GM19324 (cell line): ENCODE results near the gene FGF2.
"Not testable (repeated sequence)": the region's sequence is repeated elsewhere in the genome, so short reads cannot be mapped to it uniquely, and the experiment has no call there.

ENCODE experiments used
- ATAC-seq: cut with Tn5 transposase; IDR thresholded peaks from one replicate; pipeline ENCODE4 v1.9.1; 2021; ENCODE audit warnings: mild to moderate bottlenecking, moderate library complexity; ENCODE audit not compliant: unreplicated experiment, low FRiP score

Gene FGF2

DNA sequence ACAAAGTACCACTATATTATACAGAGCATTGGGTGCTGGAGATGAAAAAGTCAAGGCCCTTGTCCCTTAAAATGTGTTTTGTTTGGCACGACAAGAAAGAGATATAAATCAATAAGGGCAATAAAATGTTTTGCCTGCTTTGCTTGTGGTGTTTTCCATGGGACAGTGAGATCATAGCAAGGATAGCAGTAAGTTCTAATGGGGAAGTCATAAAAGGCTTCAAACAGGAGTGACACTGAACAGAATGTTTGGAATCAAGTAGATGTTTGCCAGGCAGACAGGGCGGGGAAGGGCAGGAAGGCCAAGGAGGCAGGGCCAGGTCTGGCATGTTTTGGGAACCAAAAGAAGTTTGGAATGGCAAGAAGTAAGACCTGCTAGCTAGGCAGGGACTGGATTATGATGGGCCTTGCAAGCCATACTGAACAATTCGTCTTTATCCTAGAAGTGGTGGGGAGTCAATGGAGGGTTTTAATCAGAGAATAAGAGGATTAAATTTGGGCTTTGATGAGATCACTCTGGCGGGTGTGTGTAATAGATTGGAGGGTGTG is 16.4 kb downstream of the FGF2 start:
- no peak for ATAC-seq

DNA sequence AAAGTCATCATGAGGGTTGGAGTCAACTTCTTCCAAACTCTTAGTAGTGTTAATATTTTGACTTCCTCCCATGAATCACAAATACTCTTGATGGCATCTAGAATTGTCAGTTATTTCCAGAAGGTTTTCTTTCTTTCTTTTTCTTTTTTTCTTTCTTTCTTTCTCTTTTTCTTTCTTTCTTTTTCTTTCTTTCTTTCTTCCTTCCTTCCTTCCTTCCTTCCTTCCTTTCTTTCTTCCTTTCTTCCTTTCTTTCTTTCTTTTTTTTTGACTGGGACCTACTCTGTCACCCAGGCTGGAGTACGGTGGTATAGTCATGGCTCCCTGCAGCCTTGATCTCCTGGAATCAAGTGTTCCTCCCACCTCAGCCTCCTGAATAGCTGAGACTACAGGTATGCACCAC is 17.8 kb downstream of the FGF2 start:
- ATAC-seq: not testable (repeated sequence)

DNA sequence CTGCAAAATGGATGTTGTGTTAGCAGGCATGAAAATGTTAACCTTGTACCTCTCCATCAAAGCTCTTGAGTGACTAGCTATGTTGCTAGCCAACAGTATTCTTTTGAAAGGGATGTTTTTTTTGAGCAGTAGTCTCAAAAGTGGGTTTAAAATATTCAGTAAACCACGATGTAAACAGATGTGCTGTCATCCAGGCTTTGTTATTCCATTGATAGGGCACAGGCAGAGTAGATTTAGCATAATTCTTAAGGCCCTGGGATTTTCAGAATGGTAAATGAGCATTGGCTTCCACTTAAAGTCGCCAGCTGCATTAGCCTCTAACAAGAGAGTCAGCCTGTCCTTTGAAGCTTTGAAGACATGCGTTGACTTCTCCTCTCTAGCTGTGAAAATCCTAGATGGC is 18.4 kb downstream of the FGF2 start:
- no peak for ATAC-seq

DNA sequence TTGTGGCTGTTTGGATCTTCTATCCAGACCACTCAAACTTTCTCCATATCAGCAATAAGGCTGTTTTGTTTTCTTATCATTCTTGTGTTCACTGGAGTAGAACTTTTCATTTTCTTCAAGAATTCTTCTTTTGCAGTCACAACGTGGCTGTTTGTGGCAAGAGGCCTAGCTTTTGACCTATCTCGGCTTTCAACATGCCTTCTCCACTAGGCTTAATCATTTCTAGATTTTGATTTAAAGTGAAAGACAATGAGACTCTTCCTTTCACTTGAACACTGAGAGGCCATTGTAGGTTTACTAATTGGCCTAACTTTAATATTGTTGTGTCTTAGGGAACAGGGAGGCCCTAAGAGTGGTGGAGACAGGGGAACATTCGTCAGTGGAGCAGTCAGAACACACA is 19.1 kb downstream of the FGF2 start:
- no peak for ATAC-seq

DNA sequence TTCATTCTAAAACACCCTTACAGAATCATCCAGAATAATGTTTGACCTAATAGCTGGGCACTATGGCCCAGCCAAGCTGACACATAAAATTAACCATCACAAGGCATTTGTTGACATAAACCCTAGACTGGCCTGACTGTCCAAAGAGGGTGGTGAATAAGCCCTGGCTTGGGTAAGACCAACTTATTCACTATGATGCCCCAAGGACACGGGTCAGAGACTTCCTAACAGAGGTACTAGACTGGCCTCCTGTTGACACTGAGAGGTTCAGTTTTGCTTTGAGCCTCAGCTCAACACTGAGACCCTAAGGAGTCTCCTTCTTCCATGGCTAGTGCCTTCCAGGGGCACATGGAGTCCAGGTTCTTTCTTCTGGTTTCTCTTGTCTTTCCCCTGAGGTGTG is 21.3 kb downstream of the FGF2 start:
- no peak for ATAC-seq

DNA sequence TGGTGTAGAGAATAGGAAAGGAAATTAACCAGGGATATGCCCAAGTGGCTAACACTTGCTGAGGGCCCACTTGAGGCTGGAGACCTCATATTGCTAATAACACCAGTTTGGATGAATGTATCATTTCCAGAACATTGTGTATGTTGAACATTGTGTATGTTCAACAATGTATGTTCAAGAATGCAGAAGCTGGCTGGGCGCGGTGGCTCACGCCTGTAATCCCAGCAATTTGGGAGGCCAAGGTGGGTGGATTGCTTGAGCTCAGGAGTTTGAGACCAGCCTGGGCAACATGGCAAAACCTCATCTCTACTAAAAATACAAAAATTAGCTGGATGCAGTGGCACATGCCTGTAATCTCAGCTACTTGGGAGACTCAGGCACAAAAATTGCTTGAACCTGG is 23.2 kb downstream of the FGF2 start:
- ATAC-seq: not testable (repeated sequence)

DNA sequence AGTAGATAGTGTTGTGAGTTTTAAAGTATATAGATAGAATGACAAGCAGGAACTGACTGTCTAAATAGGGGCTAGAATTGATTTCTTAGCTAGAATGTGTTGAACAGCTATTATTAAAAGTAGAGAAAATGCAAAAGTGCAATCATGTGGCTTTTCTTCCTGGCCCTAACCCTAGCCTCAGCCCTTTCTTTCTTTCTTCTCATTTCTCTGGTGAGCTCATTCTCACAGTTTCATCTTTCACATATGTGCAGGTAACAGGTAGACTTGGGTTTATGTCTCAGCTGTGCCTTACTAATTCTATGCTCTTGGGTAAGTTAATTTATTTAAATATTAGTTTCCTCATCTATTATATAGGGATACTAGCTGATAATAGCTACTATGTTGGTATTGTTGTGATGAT is 24.9 kb downstream of the FGF2 start:
- ATAC-seq: no peak

DNA sequence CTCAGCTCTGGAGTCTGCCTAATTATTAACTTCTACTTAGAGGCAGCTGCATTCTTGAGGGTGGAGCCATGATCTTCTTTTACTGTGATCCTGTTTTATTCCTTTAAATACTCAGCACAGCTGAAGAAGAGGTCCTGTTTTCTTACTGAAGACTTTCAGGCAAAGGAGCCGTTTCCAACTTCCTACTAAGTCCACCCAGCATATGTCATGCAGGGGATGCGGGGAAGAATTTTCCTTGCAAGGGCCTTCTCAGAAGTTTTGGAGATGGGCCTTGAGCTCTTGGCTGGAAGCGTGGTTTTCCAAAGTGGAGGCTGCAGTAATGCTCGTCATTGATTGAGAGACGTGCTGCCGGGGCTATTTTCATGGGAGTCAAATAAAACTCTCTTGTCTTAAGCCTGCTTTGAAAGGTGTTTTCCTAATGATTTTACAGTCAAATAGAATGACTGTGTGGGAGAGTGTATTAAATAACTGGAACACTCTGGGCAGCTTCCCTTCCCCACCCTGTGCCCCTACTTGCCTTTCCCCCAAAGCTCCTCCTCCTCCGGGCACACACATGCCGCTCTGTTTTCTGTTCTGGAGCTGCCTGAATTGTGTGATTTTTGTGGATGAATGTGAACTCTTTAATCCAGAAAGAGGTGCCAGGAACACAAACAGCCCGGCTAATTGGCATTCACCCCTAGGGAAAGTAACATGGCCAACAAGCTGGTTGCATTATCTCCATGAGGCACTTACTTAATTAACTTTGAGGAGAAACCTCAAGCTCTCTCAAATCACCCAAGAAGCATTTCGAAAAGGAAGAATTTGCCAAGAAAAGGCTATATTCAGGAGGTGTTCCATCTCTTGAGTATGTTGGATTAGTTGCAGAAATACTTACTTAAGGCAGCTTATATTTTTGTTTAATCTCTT is 28.1 kb downstream of the FGF2 start:
- ATAC-seq: no peak

DNA sequence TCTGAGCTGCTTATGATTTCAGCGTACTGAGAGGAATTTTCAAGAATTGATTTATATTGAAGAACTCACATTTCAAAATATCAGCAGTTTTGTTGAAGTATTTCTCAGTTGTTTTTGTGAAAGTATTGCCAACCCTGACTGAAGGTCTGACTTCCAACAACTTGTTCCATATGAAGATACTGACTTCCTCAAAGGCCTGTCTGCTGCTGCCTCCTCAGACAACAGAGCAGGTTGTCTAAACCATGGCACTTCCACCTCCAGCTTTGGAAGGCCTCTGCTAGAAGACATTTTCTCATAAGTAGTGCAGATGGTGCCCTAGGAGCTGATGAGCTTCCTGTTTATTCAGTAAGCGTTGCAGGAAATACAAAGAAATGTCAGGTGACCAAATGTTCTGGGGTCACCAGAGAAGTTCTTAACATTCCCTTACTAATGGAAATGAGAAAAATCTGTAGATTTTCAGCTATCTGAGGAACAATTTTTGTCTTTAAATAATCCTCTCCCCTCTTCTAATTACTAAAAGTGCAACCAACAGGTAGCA is 28.8 kb downstream of the FGF2 start:
- ATAC-seq: no peak

DNA sequence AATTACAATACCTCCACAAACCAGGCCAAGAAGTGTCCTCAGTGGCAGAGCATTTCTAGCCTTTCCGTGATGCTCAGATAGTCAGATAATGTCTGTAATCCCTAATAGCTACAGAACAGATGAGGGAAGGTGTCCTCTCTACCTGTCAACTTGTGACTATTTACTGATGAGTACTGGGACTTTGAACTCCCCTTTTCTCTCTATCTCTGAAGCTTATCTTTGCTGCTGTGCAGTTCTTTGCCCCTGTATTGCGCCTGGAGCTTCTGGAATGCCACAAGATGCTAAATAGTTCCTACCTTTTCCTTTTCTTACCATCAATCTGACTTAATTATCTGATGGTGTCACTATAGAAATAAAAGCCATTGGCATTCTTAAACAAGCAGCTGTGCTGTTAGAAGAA is 30.5 kb downstream of the FGF2 start:
- ATAC-seq: no peak

DNA sequence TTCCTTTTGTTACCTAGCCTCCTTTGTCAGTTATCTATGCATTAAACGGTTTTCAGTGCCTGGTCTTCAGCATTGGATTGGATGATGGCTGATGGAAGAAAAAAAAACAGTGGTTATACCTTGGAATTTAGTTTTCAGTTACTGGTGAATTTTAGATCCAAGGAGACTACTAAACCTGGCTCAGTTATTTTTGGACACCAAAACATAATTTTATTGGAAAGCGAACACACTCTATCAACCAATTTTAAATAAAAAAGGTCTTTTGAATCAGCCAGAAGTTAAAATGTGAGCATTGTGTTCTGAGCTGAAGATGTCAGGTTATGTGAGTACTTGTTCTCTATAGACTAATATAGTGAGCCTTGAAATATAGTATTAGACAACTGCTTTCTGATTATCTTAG is 32.1 kb downstream of the FGF2 start:
- no peak for ATAC-seq

DNA sequence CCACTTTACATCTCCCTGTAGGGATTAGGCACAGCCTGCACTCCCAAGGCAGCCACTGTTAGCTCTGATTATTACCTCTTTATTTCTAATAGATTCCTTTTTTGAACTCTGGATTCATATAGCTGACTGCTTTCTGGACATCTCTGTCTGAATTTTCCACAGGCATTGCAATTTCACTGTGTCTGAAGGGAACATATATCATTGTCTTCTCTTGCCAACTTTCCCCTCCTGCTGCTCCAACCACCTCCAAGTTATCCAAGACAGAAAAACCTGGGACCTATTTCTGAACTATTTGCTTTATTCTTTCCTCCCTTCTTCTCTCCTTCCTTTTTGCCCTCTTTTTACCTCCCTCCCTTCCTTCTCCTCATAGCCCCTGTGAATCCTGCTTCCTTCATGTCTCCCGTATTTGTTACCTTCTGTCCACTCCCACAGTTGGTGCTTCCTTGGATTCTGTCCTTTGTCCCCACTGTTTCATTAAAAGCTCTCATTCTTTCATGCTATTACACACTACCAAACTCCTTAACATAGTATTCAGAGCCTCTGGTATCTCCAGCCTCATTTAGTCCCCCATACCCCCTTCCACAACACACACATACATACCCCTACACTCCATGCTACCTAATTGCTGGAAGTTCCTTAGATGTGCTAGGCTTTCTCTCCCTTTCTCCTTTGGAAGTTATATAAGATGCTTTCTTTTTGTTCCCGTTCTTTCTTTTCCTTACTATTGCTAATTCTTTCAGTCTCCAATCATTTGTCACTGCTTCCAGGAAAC is 34.7 kb downstream of the FGF2 start:
- ATAC-seq: no peak

DNA sequence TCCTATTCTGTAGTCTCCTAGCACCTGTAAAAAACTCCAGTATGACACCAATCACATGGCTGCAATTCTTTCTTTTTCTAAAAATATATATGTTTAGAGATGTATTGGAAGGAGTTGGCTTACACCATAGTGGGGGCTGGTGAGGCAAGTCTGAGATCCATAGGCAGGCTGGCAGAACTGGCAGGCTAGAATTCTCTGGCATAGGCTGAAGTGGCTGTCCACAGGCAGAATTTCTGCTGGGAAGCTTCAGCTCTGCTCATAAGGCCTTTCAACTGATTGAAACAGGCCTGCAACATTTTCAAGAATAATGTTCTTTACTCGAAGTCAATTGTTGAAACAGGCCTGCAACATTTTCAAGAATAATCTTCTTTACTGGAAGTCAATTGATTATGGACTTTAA is 37.0 kb downstream of the FGF2 start:
- no peak for ATAC-seq

DNA sequence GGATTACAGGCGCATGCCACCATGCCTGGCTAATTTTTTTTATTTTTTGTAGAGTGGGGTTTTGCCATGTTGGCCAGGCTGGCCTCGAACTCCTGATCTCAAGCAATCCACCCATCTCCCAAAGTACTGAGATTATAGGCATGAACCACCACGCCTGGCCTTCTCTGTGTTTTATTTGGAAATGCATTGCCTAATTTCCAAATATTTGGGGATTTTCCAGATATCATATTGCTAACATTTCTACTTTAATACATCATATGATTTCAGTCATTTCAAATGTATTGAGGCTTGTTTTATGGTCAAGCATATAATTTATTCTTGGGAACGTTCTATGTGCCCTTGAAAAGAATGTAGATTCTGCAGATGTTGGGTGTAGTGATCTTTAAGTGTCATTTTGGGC is 38.8 kb downstream of the FGF2 start:
- no peak for ATAC-seq

DNA sequence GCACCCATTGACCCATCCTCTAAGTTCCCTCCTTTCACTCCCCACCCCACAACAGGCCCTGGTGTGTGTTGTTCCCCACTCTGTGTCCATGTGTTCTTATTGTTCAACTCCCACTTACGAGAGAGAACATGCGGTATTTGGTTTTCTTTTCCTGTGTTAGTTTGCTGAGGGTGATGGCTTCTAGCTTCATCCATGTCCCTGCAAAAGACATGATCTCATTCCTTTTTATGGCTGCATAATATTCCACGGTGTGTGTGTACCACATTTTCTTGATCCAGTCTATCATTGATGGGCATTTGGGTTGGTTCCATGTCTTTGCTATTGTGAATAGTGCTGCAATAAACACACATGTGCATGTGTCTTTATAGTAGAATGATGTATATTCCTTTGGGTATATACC is 41.6 kb downstream of the FGF2 start:
- ATAC-seq: not testable (repeated sequence)

DNA sequence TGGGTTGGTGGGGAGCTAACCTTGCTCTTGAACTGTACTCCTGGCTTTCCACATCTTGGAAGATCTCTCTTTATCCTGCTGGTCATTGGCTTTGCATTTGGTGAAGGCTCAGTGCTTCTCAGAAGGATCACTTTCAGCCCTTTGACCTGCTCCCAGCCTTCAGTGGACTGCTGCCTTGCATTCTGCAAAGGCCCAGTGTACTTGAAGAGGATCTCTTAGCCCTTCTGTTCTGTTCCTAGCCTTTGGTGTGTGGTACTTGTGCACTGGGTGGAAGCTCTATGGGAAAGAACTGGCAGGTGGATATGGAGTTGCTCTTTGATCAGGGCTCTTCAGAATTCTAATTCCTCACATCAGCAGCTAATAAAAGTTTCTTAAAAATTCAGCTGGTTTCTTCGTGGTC is 46.5 kb downstream of the FGF2 start:
- no peak for ATAC-seq

DNA sequence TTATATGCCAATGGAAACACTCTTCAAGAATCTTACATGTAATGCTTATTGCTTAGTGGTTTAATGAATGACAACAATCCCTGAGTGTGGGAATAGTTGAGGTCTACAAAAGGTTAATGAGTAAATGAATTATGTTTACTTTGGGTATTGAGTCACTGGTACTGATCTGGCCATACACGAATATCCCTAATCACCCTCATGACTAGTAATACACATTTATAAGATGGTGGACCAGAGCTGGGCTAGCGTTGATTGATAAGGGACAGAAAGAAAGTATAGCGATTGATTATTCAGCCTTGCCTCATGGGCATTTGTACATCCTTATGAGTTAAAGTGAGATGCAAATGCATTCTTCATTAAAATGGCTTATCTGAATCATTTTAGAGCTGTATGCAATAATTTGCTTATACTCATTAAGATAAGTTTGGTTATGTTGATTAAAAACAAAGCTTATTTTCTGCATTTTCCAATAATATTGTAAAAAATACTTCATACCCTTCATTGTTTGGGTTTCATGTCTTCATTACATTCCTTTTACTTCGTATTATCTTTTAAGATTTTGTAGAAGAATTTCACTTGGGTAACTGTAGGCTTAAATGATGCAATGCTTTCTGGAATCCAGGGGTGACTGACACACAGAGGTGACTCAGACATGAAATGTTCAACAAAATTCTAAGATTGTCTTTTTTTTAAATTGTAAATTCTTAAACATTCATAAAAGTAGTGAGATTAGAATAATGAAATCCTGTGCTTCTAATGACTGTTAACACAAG is 47.4 kb downstream of the FGF2 start:
- no peak for ATAC-seq

DNA sequence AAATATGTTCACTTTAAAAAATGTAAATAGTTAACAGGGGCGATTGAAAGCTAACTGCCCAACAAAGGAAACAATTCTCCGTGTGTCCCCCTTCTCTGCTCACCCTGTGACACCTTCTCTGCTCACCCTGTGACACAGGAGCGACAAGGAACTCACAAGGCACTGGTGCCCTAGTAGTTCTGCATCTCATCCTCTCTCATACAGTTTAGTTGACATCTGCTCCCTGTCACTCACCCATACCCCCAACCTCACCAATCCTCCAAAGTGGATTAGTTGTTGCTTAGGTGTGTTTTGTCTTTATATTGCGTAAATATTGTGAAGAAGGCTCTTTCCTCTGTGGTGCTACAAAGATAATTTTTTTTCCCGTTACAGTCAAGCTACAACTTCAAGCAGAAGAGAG is 49.3 kb downstream of the FGF2 start:
- no peak for ATAC-seq

DNA sequence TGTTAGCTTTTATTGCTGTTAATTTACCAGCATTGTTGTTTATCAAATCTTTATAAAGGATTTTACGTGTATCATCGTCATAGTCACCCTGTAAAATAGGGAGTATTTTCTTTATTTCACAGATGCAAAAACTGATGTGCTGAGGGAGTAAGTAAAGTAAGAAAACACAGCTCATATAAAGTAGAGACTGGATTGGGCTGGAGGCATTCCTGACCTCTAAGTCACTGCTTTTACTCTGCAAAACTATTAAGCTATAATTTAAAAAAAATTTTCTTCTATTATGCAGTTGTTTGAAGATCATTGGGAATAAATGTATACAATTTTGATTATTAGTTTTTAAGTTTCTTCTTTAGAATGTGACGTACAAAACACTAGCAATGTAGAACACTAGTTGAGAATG is 49.8 kb downstream of the FGF2 start:
- no peak for ATAC-seq

DNA sequence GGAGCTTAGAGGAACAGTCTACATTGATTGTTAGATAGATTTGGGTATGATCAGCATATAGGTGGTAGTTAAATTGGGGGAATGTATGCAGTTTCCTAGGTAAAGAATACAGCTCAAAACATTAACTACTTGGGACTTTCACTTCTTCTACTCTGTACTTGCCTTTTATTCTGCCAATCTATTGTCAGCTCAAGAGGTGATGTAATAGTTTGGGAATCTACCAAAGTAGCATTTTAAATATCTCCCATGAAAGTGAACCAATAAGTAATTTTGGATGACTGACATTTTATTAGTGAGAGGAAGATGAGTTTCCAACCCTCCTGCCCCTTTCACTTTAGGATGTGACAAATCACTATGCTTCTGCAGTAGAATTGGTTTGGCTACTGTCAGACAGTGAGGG is 52.4 kb downstream of the FGF2 start:
- ATAC-seq: no peak
